Measurements from ENCODE around the gene GATM.
"Not testable (repeated sequence)": the region's sequence is repeated elsewhere in the genome, so short reads cannot be mapped to it uniquely, and the experiment has no call there.

The GATM gene

GRCh38 chr15:45351227-45351626, 27.1 kb downstream of the GATM start:
- DNase-seq (ENCODE audit: low read depth), result no peak

DNA sequence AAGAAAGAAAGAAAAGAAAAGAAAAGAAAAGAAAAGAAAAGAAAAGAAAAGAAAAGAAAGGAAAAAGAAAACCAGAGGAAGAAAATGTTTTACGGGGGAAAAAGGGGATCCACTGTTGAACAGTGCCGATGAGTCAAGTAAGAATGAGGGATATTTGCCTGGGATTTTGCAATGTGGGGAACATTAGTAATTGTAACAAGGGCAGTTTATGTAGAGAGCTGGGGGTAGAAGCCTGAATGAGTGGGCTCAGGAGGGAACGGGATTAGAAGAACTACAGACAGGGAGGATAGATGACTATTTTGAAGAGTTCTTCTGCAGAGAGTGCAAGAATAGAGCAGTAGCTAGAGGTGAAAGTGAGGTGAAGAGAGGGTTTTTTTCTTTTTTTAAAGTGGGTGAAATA, 28.7 kb downstream of the GATM start:
- DNase-seq (ENCODE audit: low read depth), result no peak

- DNase-seq (ENCODE audit: low read depth), result no peak
These were observed 30.4 kb downstream of the GATM start for GRCh38 chr15:45347989-45348388.

DNA sequence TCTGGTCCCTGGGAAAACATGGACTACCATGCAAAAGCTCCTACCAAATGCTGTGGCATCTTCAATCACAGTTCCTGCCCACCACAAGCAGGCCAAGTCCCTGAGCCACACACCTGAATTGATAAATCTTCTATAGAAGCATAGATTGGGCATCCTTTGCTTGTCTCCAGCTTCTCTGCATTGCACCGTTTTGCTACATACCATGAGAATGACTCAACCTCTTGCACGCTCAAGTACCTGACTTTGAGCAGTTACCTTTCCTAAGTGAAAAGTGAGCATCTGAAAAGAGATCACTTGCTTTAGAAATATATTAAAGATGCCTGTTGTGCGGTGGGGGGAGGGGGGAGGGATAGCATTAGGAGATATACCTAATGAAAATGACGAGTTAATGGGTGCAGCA, 31.3 kb downstream of the GATM start:
- DNase-seq (ENCODE audit: low read depth), result no peak

GRCh38 chr15:45346381-45346780, 32.0 kb downstream of the GATM start:
- DNase-seq (ENCODE audit: low read depth), result no peak

DNA sequence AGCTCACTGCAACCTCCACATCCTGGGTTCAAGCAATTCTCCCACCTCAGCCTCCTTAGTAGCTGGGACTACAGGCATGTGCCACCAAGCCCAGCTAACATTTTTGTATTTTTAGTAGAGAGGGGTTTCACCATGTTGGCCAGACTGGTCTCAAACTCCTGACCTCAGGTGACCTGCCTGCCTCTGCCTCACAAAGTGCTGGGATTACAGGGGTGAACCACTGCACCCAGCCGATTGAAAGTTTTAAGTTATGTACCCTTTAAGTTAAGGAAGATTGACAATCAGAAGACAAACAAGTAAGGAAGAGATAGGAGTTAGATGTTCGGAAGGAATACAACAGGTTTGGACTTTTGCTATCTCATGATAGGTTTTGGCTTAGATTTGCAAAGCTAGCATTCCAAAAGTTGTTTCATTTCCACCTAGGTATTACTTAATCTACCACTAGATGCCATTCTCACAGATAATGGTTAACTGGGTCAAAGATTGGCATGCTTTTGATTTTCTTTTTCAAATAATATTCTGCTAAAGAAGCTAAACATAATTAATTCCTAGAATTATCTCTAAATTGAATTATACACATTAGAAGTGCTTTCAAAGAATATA, 35.0 kb downstream of the GATM start:
- no peak for DNase-seq (ENCODE audit: low read depth)

DNA sequence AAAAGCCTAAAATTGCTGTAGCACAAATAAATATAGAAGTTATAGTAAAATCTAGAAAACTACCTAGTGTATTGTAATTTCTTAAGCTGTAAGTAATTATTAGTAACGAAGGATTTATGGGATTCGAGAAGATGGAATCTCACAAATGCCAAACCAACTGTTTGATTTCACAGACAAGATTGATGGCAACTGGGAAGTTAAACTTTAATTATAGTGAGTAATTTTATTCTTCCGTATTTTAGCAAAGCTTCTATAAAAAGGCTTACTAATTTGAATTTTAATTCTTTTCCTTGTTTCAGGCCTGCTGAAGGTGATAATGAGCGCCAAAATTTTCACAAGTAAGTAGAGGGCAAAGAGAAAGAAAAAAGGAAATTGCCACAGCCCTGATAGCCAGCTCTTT, 36.6 kb downstream of the GATM start:
- DNase-seq (ENCODE audit: low read depth), result no peak

DNA sequence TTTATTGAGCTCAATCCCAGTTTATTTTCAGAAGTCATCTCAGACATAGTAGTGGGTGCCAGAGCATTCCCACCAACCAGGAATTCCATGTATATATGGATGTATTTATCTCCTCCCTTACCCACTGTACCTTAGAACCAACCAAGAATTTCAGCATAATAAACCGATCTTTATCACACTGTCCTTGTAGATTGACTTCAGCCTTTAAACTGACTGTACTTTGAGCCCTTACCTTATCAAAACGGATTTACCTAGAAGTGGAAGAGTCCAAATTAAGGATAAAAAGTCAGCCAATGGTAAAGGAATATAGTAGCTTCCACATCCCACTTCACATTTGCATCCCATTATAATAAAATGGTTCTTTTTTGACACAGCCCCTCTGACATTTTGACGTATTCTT, 37.9 kb downstream of the GATM start:
- DNase-seq (ENCODE audit: low read depth), result no peak

DNA sequence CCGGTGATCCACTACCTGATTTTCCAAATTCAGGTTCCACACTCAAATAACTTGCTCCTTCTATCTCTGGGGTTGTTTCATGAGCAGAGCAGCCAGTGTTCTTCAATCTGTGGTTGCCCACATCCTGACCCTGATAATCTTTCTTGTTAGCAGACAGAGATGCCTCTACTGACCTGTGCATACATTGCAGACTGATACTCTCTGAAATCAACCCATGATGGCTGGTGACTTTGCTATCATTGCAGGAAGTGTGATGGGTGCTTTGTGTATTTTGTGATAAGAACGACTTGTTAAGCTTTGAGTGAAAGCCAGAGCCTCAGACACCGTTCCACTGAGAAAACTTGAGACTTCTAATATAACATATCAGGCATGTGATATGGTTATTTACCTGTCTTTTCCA, 39.9 kb downstream of the GATM start:
- DNase-seq (ENCODE audit: low read depth), result no peak

GRCh38 chr15:45337224-45337623, 41.1 kb downstream of the GATM start:
- DNase-seq (ENCODE audit: low read depth), result no peak

- no peak for DNase-seq (ENCODE audit: low read depth)
These were observed 44.8 kb downstream of the GATM start for GRCh38 chr15:45333550-45333949.

DNA sequence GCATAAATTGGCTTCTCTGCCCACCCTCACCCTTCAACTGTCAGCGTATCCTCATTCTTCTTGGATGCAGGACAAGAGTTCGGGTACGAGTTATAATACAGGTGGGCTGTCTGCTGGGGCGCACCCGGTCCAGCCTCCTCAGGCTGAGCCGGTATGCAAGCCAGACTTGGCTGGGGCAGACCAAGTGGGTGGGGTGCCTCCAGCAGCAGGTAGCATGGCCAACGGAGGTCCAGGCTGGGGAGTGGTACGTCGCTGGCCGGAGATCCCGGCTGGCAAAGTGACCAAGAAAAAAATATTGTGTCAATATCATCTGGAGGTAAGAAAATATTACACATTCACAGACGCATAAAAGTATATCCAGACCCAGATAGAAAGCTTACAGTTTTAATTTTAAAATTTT, 45.6 kb downstream of the GATM start:
- DNase-seq (ENCODE audit: low read depth), result no peak

- no peak for DNase-seq (ENCODE audit: low read depth)
These were observed 46.4 kb downstream of the GATM start for GRCh38 chr15:45331972-45332371.

DNA sequence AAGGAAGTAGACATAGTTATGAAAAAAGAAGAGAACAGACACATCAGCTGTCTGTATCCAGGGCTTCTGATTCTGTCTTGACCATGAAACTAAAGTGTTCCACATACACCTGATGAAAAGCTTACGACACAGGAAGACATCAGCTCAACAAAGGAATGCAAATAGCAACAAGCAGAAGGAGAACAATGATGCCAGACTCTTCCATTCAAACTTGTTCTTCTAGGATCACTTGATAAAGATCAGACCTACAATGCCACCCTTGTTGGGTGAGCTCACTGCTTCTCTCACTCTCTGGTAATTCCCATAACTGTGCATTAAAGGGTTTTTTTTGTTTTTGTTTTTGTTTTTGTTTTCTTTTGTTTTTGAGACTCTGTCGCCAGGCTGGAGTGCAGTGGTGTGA, 49.7 kb downstream of the GATM start:
- DNase-seq (ENCODE audit: low read depth), result no peak

- no peak for DNase-seq (ENCODE audit: low read depth)
These were observed 51.6 kb downstream of the GATM start for GRCh38 chr15:45326741-45327140.

DNA sequence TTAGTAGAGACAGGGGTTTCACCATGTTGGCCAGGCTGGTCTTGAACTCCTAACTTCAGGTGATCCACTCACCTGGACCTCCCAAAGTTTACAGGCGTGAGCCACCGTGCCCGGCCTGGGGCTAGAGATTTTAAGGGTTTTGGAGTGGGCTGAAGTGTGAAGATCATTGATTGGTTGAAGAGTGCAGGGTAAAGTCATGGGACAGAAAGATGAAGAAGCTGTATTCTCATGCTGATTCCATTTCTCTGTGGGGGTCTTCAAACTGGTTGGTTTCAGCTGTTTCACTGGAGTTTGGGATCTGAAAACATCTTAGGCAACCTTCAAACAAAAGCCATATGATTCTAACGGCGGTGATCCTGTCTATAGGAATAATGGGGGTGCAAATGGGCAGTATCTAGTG, 52.1 kb downstream of the GATM start:
- no peak for DNase-seq (ENCODE audit: low read depth)

GRCh38 chr15:45320581-45321205, 57.7 kb downstream of the GATM start:
- DNase-seq (ENCODE audit: low read depth), result no peak

DNA sequence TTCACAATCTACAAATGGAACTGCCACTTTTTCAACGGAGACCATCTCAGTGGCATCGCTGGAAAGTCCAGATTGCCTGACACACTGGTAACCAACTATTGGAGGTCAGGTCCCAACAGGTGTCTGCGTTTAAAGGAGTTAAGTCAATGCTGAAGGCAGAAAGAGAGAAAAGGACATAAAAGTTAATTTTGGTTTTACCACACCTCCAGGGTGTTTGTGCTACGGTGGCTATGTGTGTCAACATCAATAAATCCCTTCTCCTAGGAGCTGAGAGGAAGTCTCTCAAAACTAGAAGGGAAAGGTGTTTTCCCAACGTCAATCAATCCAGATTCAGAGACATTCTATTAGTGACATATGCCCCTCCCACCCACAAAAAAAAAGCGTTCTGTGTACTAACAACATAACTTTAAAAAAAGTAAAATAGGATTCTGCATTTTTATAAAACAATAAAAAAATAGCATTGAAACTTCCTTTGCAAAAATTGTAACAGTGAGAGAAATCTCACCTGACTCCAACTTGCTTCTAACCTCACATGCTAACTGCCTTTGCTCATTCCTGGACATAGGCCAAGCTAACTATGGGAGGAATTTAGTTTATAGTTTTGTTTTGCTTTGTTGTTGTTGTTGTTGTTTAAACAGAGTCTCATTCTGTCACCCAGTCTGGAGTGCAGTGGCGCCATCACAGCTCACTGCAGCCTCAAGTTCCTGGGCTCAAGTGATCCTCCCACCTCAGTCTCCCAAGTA, 58.7 kb downstream of the GATM start:
- no peak for DNase-seq (ENCODE audit: low read depth)

DNA sequence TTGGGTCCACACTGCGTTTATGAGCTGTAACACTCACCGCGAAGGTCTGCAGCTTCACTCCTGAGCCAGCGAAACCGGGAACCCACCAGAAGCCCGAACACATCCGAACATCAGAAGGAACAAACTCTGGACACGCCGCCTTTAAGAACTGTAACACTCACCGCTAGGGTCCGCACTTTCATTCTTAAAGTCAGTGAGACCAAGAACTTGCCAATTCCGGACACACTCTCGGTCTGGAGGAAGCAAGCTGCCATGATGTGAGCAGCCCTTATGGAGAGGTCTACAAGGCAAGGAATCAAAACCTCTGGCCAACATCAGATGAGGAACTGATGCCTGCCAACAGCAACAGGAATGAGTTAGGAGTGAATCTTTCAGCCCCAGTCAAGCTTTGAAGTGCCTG, 63.4 kb downstream of the GATM start:
- no peak for DNase-seq (ENCODE audit: low read depth)

DNA sequence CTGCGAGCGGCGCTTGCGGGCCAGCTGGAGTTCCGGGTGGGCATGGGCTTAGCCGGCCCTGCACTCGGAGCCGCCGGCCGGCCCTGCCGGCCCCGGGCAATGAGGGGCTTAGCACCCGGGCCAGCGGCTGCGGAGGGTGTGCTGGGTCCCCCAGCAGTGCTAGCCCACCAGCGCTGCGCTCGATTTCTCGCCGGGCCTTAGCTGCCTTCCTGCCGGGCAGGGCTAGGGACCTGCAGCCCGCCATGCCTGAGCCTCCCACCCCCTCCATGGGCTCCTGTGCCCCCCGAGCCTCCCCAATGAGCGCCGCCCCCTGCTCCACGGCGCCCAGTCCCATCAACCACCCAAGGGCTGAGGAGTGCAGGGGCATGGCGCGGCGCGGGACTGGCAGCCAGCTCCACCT, 64.2 kb downstream of the GATM start:
- not testable (repeated sequence) for DNase-seq (ENCODE audit: low read depth)
